ENCODE data around the gene TES.
A peak's percentile ranks its signal among the peaks of the same experiment; 100 is the strongest.

The TES gene

GRCh38 chr7:116252249-116252648, 41.9 kb downstream of the TES start:
- DNase-seq: no peak

GRCh38 chr7:116257156-116257555, 46.8 kb downstream of the TES start:
- DNase-seq: no peak

GRCh38 chr7:116258734-116259133, 48.4 kb downstream of the TES start:
- peak; percentile 71 for DNase-seq

- DNase-seq: peak; percentile 62
Observed at GRCh38 chr7:116259156-116259870, 49.0 kb downstream of the TES start.

GRCh38 chr7:116259871-116260440, 49.6 kb downstream of the TES start:
- peak; percentile 92 for DNase-seq

GRCh38 chr7:116261904-116262303, 51.6 kb downstream of the TES start:
- no peak for DNase-seq

DNA sequence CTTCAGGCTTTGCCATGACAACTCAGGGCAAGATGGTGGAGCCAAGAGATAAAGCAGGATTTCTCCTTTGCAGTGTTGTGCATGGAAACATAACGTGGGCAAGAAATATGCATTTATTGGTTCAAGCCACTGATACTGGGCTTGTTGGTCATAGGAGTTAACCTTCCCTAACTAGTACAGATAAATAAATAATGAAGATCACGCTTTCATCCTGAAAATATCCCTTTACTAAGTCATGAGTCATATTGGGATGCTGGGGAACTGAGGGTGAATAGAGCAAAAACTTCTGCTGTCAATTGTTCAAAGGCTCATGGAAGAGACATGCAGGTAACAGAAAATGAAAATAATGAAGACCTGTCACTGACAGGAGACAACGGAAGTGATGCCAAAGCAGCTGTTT, 55.5 kb downstream of the TES start:
- DNase-seq: peak; percentile 36

DNA sequence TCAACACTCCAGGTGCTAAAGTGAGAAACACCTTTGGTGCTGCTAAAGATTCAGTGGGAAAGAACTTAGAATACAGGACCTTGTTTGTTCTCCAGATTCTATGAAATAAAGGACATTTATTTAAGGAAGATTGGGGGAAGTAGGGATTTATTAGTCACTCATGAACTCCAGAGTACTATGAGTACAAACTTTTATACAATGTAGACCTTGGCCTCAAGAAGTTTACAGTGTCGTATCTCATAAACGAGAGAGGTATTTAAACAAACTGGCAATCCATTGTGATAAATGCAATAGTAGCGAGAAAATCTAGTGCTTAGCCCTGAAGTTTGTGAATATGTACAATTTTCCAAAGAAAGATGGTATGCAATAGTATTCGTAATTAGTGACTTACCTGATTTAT, 59.1 kb downstream of the TES start:
- no peak for DNase-seq

DNA sequence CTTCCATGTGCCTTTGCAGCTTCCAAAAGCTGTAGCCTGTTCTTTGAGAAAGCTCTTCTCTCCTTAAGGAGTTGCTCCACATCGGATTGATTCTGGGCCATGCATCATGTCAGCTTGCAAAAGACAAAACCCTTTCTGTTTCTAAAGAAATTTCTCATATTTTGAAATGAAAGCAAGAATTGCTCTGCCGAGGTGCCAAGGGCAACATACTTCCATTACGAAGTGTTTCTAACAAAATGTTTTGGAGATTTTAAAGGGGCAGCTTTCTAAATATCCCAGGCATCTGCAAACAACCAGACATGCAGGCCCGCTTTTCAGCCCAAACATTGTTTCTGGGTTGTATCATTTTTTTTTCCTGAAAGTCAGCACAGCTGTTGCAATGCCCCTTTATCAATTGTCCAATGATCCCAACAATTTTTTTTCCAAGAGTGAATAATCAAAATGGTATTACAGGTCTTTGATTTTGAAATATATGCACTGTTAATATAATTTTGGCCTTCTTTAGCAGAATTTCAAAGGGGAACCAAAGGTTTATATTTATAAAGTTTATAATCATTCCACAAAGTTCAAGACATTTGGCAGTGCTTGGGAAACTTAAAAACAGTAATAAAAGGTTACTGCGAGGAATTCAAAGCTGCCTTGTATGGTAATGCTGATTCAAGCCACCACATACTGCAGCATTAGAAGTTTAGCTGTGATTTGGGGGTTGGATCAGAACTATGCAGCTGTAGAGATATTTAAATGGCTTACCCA, 61.0 kb downstream of the TES start:
- peak; percentile 55 for DNase-seq

DNA sequence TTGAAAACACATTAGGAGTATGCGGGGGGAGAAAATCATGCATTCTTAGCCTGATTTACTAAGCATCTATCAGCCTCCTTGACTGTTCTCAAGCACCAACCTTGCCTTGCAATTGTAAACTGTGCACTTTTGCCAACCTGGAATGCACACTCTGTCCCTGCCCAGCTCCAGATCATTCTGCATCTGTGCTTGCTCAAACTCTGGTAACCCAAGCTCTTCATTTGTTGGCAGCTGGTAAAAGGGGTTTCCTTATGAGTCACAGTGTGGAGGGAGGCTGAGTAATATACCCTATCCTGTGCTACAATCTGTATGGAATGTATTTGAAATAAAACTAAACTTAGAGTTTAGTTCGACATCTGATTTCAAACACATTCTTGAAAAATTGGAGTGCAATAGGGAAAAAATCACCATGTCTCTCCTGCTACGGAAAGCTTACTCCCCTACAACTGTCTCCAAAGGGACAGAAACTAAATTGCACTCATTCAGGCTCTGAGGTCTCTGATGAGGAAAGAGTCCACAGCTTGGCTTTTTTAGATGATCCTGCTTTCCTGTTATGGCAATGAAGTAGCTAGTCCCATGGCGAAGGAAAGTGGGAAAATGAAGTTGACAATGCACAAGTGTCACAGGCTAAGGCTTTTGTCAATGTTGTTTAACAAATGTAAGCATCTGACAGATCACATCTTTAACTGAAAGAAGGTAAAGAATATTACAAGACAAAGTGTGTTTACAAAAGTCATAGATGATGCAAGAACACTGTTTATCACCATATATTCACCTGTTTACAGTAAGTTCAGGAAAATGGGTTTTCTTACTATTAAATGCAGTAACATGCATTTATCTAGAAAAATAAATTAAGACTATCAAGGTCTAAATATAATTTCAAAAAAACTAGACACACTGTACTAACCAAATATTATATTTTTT, 61.9 kb downstream of the TES start:
- DNase-seq: peak; percentile 97

DNA sequence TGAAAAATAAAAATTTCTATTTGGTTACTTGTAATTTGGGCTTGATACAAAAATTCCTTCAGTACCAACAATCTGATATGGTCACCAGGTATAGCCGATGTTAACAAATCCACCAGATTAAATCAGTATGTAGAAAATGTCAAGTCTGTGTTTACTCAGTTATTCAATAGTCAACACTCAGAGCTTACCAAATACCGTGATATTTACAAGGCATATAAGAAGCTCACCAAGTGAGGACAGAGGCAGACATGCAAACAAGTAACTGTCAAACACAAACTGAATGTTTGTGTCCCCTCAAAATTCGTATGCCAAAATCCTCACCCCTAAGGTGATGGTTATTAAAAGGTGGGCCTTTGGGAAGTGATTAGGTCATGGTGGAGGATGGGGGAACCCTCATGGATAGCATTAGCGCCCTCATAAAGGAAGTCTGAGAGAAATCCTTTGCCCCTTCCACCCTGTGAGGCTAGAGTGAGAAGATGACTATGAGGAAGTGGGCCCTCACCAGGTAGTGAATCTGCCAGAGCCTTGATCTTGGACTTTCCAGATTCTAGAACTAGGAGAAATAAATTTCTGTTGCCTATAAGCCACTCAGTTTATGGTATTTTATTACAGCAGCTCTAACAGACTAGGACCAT, 63.1 kb downstream of the TES start:
- DNase-seq: no peak

GRCh38 chr7:116273918-116274301, 63.6 kb downstream of the TES start:
- DNase-seq: no peak

- DNase-seq: no peak
Observed at GRCh38 chr7:116277070-116277469, 66.7 kb downstream of the TES start.

DNA sequence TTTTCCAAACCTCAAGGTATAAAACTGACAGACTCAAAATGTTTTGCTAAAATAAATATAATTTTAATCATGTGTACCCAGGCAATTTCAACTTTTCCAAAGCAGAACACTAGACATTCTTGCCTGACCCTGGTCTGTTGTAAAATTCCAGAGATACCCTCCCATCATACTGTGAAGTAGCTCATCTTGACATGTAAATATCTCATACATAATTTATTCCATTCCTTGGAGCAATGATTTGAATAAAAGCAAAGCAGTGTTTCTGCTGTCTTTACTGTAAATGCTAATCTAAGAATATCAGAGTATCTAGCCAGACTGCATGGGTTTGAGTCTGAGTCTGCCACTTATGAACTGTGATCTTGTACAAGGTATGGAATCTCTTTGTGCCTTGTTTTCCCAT, 68.9 kb downstream of the TES start:
- no peak for DNase-seq

DNA sequence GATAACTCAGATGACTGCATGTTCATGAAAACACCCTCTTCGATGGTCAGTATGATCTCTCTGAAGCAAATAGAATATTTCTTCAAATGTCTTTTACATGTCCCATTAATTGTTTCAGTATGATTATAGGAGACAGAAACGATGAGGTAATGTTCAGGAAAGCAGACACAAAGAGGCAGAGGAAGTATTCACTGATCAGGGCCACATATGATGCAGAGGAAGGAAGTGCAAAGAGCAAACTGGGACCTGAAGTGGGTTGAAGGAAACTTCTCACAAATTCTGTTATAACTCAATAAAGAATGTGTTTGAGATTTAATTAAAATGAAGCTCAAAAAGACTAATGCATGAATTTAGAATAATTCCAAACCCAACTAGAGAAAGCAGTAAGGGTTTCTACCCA, 70.5 kb downstream of the TES start:
- DNase-seq: no peak

DNA sequence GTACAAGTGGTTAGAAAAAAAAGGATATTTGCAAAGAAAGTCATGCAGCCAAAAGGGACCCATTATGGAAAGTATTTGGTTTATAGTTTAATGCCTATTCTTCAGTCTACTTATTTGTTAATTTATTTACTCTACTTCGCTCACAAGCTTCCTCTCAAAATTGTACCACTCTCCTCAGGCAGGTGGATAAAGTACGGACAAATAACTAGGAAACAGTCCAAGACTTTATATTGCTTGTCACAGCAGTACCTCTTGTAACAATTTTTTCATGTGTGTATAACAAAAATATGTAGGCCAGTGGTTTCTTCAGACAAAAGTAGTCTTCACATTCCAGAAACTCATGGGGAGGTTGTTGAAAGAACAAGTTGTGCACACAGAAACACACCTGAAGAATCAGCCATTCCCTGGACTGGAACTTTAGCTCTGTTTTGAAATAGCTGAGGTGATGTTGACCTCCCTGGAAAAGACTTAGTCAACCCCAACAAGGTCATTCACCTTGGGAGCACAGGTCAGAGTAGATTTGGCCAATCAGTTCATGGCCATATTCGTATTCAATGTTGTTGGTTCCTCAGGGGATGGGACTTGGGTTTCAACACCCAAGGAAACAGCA, 73.4 kb downstream of the TES start:
- DNase-seq: no peak

GRCh38 chr7:116284390-116284789, 74.1 kb downstream of the TES start:
- DNase-seq: no peak

DNA sequence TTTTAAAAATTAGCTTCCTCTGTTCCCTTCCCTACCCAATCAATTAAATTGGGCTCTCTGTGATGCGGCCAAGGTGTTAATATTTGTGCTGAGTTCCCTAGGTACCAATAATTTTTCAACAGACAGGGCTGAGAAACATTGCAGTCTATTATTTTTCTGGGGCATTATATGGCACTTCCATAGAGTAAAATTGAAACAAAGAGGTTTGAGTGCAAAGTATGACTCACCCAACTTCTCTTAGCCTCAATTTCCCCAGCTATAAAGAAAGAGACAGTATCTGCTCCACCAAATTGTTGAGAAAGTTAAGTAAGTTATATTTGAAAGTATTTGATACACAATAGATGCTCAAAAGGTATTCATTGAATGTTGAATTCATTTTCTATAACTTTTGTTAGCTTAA, 74.9 kb downstream of the TES start:
- DNase-seq: no peak

- peak; percentile 27 for DNase-seq
Observed at GRCh38 chr7:116290740-116291139, 80.4 kb downstream of the TES start.

DNA sequence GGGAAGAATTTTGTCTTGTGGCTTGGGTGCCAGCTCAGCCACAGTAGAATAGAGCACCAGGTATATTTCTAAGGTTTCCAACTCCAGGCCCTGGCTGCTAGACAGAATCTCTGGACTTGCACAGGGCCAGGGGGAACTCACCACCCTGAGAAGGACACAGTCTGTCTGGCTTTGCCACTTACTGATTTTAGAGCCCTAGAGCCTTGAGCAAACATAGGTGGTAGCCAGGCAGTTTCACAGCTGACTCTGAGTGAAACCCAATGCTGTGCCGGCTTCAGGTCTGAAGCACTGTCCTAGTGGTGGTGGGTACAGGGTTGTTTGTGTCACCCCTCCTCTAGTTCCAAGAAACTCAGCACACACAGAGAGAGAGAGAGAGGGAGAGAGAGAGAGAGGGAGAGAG, 81.6 kb downstream of the TES start:
- DNase-seq: no peak

GRCh38 chr7:116292381-116292780, 82.0 kb downstream of the TES start:
- no peak for DNase-seq

- DNase-seq: no peak
Observed at GRCh38 chr7:116293139-116293538, 82.8 kb downstream of the TES start.
